Activated naive CD4-positive, alpha-beta T cell treated with anti-CD3 and anti-CD28 coated beads for 36 hours (primary cell): ENCODE data around the gene MALT1. TPM values are rescaled to one million over a fixed set of nuclear protein-coding genes. Genes with fewer than 3 reads are reported as not detected.
"Not testable (repeated sequence)": the region's sequence is repeated elsewhere in the genome, so short reads cannot be mapped to it uniquely, and the experiment has no call there.

Source experiments
- CTCF ChIA-PET: fragments of 350-600 bp; sonication (Branson Sonifier 250); formaldehyde crosslinking; loops from one replicate; lab custom pipeline; 2021; ENCODE audit warnings: antibody characterized with exemption; lab: Charles Lee
- DNase-seq: peaks from one replicate; pipeline ENCODE4 v3.0.0-alpha.2; 2020
- H3K27ac Mint-ChIP-seq: one replicate; pipeline ENCODE4 v1.8.0; 2021; ENCODE audit warnings: mild to moderate bottlenecking, mixed read lengths
- H3K27me3 Mint-ChIP-seq: one replicate; pipeline ENCODE4 v1.8.0; 2021; ENCODE audit warnings: low read depth, mixed read lengths
- H3K36me3 Mint-ChIP-seq: one replicate; pipeline ENCODE4 v1.8.0; 2021; ENCODE audit warnings: low read depth, mixed read lengths
- H3K4me1 Mint-ChIP-seq: one replicate; pipeline ENCODE4 v1.8.0; 2021; ENCODE audit warnings: low read depth, mixed read lengths
- H3K4me3 Mint-ChIP-seq: one replicate; pipeline ENCODE4 v1.8.0; 2021; ENCODE audit warnings: mild to moderate bottlenecking, moderate library complexity, mixed read lengths
- H3K9me3 Mint-ChIP-seq: one replicate; pipeline ENCODE4 v1.8.0; 2021; ENCODE audit warnings: mixed read lengths
- intact Hi-C: fragments of 100-400 bp; cut with micrococcal nuclease; formaldehyde crosslinking; loops from one replicate; pipeline ENCODE4 v1.15.1; 2023
- total RNA-seq, 2 experiments: library from RNA; stranded (reverse); gene quantifications; one replicate each; pipeline ENCODE4 v1.2.3, GENCODE V29; 2021

The MALT1 gene
- total RNA-seq, 2 experiments from 2014 or later: 39.7 to 41.0 TPM

DNA sequence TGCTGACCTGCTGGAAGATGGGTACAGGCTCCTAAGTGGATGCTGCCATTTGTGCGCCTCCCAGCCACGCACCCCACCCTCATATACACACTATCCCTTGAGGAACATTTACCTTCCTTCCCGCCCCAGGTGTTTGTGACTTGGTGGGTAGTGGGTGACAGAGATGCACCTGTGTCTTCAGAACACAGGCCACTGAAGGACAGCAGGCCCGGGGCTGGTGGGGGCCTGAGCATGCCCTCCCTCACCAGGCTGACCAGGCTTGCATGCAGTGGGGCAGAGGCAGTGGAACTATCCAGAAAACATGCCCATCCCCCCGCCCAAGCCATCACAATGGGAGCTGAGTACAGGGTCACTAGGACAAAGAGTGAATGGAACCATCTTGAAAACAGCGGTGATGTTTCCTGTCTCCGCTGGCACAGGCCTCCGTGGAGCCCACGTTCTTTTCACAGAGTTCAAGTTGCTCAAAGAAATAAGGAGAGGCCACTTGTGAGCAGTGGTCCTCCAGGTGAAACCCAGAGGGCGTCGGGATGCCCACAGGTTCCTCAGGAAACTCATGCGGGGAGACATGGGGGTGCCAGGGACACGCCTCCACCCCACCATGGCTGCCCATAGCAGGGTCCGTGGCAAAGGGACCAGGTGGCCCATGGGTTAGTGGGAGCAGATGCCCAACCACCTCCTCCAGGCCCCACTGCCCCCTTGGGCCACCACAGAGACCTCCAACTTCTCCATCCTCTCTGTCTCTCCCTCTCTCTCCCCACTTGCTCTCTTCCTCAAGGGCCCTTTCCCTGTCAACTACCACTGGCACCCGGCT lies 90.9 kb downstream of the MALT1 start:
- H3K27ac Mint-ChIP-seq: no peak overlapping the region
- DNase-seq: no peak
- CTCF ChIA-PET: interaction anchor here (0.8 to 11.4 kb wide), 6 partner anchors 9 to 261 kb away, joined by 3 to 426 read pairs (median 28); partner anchors contain the start of gene MALT1
- peaks cover 24% of the 10 kb centered on the region for H3K27me3 Mint-ChIP-seq
- intact Hi-C loops: loop anchor here (5.0 to 10.0 kb wide), 4 partner anchors 65 to 720 kb away; partner anchors contain the start of gene NEDD4L
- no peak overlapping the region for H3K4me3 Mint-ChIP-seq
- H3K9me3 Mint-ChIP-seq: no peaks in the 10 kb centered on the region
- H3K36me3 Mint-ChIP-seq: no peaks in the 10 kb centered on the region
- H3K4me1 Mint-ChIP-seq: peaks cover 20% of the 10 kb centered on the region

DNA sequence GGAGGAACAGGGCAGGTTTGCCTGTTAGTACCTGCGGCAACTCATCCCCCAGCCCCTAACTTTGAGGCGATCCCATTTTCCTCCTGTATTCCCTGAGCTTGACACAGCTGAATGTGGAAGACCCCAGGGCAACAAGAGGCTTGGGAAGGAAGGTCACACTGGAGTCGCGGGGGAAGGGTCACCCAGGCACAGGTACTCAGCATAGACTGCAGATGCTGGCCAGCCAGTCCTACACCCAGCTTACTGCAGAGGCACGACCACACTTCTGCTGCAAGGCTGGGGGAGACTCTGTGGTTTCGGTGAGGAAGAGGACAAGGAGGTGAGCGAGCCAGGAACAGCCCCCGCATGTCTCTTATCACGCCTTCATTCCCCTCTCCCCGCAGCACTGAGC lies 91.5 kb downstream of the MALT1 start:
- intact Hi-C loops: loop anchor here (5.0 to 10.0 kb wide), 4 partner anchors 65 to 720 kb away; partner anchors contain the start of gene NEDD4L
- H3K27me3 Mint-ChIP-seq: peaks cover 25% of the 10 kb centered on the region
- H3K36me3 Mint-ChIP-seq: no peaks in the 10 kb centered on the region
- DNase-seq: no peak
- no peaks in the 10 kb centered on the region for H3K9me3 Mint-ChIP-seq
- no peak overlapping the region for H3K27ac Mint-ChIP-seq
- H3K4me1 Mint-ChIP-seq: peaks cover 20% of the 10 kb centered on the region
- H3K4me3 Mint-ChIP-seq: no peak overlapping the region
- CTCF ChIA-PET: interaction anchor here (0.6 to 11.4 kb wide), 12 partner anchors 10 to 568 kb away, joined by 3 to 426 read pairs (median 21); partner anchors contain the start of gene MALT1

DNA sequence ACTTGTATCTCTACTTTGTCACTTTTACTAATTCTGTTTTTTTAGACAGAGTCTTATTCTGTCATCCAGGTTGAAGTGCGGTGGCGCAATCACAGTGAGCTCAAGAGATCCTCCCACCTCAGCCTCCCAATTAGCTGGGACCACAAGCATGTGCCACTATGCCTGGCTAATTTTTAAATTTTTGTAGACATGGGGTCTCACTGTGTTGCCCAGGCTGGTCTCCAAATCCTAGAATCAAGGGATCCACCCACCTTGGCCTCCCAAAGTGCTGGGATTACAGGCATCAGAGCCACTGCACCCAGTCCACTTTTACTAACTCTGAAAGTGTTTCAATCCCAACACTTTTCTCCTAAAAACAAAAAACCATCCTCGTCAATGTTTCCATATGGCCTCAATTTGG lies 94.9 kb downstream of the MALT1 start:
- Mint-ChIP-seq H3K27ac (no peak overlapping the region), H3K27me3 (peaks cover 29% of the 10 kb centered on the region)

DNA sequence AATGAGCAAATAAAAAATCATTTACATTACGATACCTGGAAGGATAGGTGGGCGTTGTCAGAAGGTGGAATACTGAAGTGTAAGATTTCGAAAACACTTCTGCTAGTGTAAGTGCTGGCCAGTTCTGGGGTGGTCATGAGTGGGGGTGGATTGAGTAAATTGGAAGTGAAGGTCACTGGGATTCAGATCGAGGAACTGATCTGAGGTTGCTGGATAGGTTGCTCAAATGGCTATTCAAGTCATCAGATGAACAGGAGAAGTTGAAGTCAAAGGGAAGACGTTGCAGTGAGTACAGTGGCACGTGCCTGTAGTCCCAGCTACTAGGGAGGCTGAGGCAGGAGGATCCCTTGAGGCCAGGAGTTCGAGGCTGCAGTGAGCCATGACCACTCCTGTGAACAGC lies 95.7 kb downstream of the MALT1 start:
- DNase-seq: no peak
- no peaks in the 10 kb centered on the region for H3K36me3 Mint-ChIP-seq
- no peak overlapping the region for H3K27ac Mint-ChIP-seq
- H3K27me3 Mint-ChIP-seq: peaks cover 32% of the 10 kb centered on the region
- peaks cover 11% of the 10 kb centered on the region for H3K4me1 Mint-ChIP-seq
- no peaks in the 10 kb centered on the region for H3K9me3 Mint-ChIP-seq
- intact Hi-C loops: loop anchor here (10.0 kb wide), 1 partner anchor 572 kb away; no protein-coding TSS in a partner anchor
- CTCF ChIA-PET: interaction anchor here (5.0 to 11.4 kb wide), 3 partner anchors 14 to 302 kb away, joined by 87 to 426 read pairs (median 94); no protein-coding TSS in a partner anchor
- H3K4me3 Mint-ChIP-seq: no peak overlapping the region

More for the DNA sequence above, 94.9 kb downstream of the MALT1 start:
- intact Hi-C loops: loop anchor here (10.0 kb wide), 1 partner anchor 571 kb away; no protein-coding TSS in a partner anchor
- H3K9me3 Mint-ChIP-seq: no peaks in the 10 kb centered on the region
- H3K36me3 Mint-ChIP-seq: no peaks in the 10 kb centered on the region
- no peak overlapping the region for H3K4me3 Mint-ChIP-seq
- peaks cover 18% of the 10 kb centered on the region for H3K4me1 Mint-ChIP-seq
- CTCF ChIA-PET: interaction anchor here (1.3 to 11.4 kb wide), 4 partner anchors 13 to 303 kb away, joined by 3 to 426 read pairs (median 90); no protein-coding TSS in a partner anchor
- DNase-seq: no peak

DNA sequence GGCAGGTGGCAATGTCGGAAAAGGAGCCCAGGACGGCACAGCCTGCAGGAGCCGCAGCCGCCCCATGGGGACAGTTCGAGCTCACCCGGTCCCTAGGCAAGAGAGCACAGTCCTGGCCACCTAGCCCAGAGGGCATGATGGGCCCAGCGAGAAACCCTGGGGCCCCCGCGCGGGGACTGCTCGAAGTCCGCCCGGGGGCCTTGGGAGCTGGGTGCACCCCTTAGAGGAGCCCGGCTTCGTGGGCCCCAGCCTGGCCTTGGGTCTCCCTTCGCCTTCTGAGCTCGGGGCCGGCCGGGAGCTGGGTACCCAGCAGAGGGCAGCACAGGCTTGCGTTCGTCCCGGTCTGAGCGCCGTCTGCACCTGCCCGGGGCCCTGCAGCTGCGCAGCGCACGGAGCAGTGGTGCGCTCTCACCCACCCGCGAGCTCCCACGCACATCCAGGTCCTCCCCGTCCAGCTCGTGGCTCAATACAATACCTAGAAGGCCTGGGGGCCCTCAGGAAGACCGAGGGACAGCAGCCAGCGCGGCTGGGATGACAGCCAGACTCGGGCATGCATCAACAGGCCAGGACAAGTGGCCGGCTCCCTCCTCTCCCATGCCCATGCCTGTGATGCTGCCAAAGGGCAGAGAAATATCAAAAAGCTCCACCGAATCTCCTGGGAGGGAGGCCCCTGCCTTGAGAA lies 97.2 kb downstream of the MALT1 start:
- Mint-ChIP-seq H3K4me1 (peaks cover 6% of the 10 kb centered on the region), H3K36me3 (no peaks in the 10 kb centered on the region), H3K4me3 (peak overlapping the region; percentile 15), H3K9me3 (no peaks in the 10 kb centered on the region), H3K27ac (no peak overlapping the region), H3K27me3 (peaks cover 36% of the 10 kb centered on the region)
- CTCF ChIA-PET: interaction anchor here (0.6 to 11.4 kb wide), 29 partner anchors 9 to 447 kb away, joined by 3 to 426 read pairs (median 4); no protein-coding TSS in a partner anchor
- peak; percentile 84 for DNase-seq
- intact Hi-C loops: loop anchor here (1.0 to 10.0 kb wide), 4 partner anchors 289 to 574 kb away; no protein-coding TSS in a partner anchor

DNA sequence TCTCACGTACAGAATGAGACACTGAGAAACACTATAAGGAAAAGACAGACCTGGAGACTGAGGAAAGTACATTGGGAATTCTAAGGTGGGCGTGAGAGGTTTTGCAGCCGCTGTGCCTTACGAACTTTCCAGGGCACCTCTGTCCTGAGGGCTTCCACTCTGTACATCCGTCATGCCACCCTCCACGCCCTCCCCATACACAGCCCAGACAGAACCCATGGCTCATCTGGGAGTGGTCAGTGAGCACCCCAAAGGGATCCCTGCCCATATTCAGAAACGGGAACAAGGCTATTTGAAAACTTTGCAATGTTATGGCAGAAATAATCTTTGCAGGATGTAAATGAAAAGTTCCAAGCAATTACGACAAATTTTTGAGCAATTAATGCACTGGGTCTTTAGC lies 98.1 kb downstream of the MALT1 start:
- CTCF ChIA-PET: interaction anchor here (0.6 to 11.4 kb wide), 9 partner anchors 12 to 299 kb away, joined by 3 to 426 read pairs (median 7); no protein-coding TSS in a partner anchor
- H3K36me3 Mint-ChIP-seq: no peaks in the 10 kb centered on the region
- peaks cover 36% of the 10 kb centered on the region for H3K27me3 Mint-ChIP-seq
- no peaks in the 10 kb centered on the region for H3K9me3 Mint-ChIP-seq
- H3K27ac Mint-ChIP-seq: no peak overlapping the region
- intact Hi-C loops: loop anchor here (10.0 kb wide), 1 partner anchor 575 kb away; no protein-coding TSS in a partner anchor
- DNase-seq: no peak
- peaks cover 3% of the 10 kb centered on the region for H3K4me1 Mint-ChIP-seq
- no peak overlapping the region for H3K4me3 Mint-ChIP-seq

DNA sequence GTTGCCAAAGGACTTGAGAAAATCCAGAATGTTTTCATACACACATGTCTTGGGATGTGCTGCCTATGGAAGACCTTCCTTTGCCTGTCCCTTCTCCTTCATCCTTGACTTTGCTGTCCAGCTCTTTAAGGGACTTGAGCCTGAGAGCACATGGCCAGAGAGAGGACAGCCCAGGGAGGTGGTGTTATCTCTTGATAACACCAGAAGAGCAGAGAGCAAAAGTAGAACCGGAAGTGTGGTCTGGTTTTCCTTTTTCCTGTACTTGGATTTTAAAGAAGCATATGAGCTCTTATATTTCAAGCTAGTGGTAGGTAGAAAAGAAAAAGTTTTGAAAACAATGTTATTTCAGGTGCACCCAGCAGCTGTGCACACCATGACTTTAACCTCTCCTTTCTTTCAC lies 99.3 kb downstream of the MALT1 start:
- CTCF ChIA-PET: interaction anchor here (0.6 to 11.4 kb wide), 6 partner anchors 11 to 315 kb away, joined by 3 to 426 read pairs (median 24); no protein-coding TSS in a partner anchor
- DNase-seq: no peak
- no peaks in the 10 kb centered on the region for H3K36me3 Mint-ChIP-seq
- no peak overlapping the region for H3K4me3 Mint-ChIP-seq
- no peaks in the 10 kb centered on the region for H3K9me3 Mint-ChIP-seq
- H3K27me3 Mint-ChIP-seq: peaks cover 28% of the 10 kb centered on the region
- intact Hi-C loops: no loop called here
- H3K27ac Mint-ChIP-seq: no peak overlapping the region
- H3K4me1 Mint-ChIP-seq: peaks cover 2% of the 10 kb centered on the region

DNA sequence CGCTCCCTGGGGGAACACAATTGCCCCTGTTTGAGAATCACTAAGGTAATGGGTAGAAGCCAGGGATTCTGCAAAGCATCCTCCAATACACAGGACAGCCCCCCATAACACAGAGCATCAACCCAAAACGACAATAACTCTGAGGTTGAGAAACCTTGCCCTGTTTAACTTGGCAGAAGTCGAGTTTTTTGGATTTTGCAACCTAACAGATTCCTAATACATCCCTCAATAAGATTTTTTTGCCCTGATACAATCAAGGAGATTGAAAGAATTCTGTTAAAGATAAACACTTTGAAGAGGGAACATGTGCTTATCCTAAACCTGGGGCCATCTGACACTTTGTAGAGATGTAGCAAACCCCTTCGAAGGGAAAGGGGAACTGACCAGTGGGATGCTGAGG lies 100.9 kb downstream of the MALT1 start:
- no peaks in the 10 kb centered on the region for H3K36me3 Mint-ChIP-seq
- intact Hi-C loops: no loop called here

DNA sequence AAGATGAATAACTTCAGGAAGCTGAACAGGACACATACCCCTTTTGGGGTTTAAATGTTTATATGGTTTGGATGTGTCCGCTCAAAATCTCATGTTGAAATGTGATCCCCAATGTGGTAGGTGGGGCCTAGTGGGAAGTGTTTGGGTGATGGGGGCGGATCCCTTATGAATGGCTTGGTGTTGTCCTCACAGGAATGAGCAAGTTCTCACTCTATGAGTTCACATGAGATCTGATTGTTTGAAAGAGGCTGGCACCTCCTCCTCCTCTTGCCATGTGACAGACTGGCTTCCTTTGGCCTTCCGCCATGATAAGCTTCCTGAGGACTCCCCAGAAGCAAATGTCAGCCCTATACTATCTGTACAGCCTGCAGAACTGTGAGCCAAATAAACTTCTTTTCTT lies 104.8 kb downstream of the MALT1 start:
- intact Hi-C loops: no loop called here
- Mint-ChIP-seq H3K4me1 (no peaks in the 10 kb centered on the region), H3K27ac (no peak overlapping the region), H3K27me3 (peaks cover 12% of the 10 kb centered on the region), H3K36me3 (no peaks in the 10 kb centered on the region), H3K9me3 (no peaks in the 10 kb centered on the region), H3K4me3 (no peak overlapping the region)
- DNase-seq: no peak
- CTCF ChIA-PET: interaction anchor here (0.6 to 3.2 kb wide), 5 partner anchors 13 to 295 kb away, joined by 3 to 21 read pairs (median 4); no protein-coding TSS in a partner anchor

More for the DNA sequence above, 100.9 kb downstream of the MALT1 start:
- CTCF ChIA-PET: interaction anchor here (1.6 kb wide), 1 partner anchor 253 kb away, joined by 5 read pairs; no protein-coding TSS in a partner anchor
- DNase-seq: no peak
- no peak overlapping the region for H3K4me3 Mint-ChIP-seq
- no peaks in the 10 kb centered on the region for H3K9me3 Mint-ChIP-seq
- peaks cover 16% of the 10 kb centered on the region for H3K27me3 Mint-ChIP-seq
- H3K4me1 Mint-ChIP-seq: peaks cover 2% of the 10 kb centered on the region
- no peak overlapping the region for H3K27ac Mint-ChIP-seq

DNA sequence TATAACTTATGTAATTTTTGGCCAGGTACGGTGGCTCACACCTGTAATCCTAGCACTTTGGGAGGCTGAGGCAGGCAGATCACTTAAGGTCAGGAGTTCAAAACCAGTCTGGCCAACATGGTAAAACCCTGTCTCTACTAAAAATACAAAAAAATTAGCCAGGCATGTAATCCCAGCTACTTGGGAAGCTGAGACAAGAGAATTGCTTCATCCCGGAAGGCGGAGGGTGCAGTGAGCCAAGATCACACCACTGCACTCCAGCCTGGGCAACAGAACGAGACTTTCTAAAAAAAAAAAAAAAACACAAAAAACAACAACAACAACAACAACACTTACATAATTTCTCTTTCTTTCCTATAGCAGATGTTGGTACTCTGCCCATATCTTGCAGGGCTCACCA lies 105.3 kb downstream of the MALT1 start:
- H3K27ac Mint-ChIP-seq, H3K9me3 Mint-ChIP-seq, DNase-seq, intact Hi-C loops, H3K4me1 Mint-ChIP-seq, H3K4me3 Mint-ChIP-seq, H3K36me3 Mint-ChIP-seq: not testable (repeated sequence)
- CTCF ChIA-PET: interaction anchor here (1.2 to 8.4 kb wide), 4 partner anchors 8 to 293 kb away, joined by 3 to 75 read pairs (median 13); no protein-coding TSS in a partner anchor
- H3K27me3 Mint-ChIP-seq: peaks cover 16% of the 10 kb centered on the region

DNA sequence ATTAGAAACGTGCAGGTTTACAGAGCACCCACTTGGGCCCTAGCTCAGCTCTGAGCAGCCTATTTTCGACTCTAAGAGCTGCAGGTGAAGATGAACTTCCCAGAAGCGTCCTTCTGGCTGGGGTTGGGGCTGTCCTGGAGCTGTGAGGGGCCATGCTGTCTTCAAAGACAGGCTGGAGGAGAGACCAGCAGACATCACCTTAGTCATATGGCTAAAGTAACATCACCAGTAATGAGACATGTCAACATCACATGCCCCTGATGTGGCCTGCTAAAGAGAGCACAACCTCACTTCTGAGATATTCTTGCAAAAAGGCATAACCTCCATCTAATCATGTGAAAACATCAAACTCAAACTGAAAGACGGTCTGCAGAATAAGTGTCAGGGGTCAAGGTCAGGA lies 106.2 kb downstream of the MALT1 start:
- CTCF ChIA-PET: interaction anchor here (0.6 to 8.4 kb wide), 6 partner anchors 9 to 307 kb away, joined by 3 to 75 read pairs (median 4); no protein-coding TSS in a partner anchor
- Mint-ChIP-seq H3K9me3 (no peaks in the 10 kb centered on the region), H3K36me3 (no peaks in the 10 kb centered on the region), H3K4me3 (no peak overlapping the region), H3K27ac (no peak overlapping the region), H3K4me1 (no peaks in the 10 kb centered on the region), H3K27me3 (peaks cover 13% of the 10 kb centered on the region)
- DNase-seq: no peak
- intact Hi-C loops: no loop called here
